GM18907 (cell line): ENCODE data around the gene SERGEF.

Experiments used
- ATAC-seq: cut with Tn5 transposase; IDR thresholded peaks from one replicate; pipeline ENCODE4 v1.9.1; 2021; ENCODE audit warnings: mild to moderate bottlenecking, moderate library complexity; ENCODE audit not compliant: unreplicated experiment

SERGEF gene

DNA sequence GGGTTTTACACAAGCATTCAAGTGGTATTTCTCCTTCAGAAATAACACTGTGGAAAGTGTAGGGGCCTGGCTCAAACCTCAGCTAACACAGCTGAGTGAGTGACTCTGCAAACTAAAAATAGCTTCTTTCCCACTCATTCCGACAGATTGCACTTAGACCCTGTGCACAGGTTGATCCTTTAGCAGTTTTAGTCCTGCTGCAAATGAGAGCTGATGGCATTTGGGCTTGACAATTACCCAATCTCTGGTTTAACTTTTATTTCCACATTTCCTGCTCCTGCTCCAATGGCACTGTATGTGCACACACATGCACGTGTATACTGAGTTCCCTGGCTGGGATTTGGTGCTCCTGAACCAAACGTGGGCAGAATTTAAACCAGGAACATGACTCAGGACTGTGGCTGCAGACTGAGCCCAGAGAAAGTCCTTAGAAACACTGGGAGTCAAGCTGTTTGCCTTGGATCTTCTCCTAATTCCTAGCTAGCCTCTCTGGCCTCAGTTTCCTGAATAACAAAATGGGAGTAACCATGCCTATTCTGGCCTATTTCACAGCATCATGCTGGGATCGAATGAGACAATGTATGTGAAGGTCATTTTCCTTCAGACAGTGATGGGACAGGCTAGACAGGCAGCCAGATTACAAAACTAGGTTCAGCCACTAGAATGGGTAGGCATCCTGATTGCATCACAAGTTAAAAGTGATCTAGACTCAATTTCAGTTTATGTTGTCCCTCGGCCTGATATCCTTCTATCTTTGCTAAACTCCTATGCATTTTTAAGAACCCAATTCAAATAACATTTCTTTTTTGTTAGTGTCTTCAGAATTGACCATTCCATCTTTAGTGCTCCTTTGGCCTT is 58.2 kb downstream of the SERGEF start:
- ATAC-seq: no peak

DNA sequence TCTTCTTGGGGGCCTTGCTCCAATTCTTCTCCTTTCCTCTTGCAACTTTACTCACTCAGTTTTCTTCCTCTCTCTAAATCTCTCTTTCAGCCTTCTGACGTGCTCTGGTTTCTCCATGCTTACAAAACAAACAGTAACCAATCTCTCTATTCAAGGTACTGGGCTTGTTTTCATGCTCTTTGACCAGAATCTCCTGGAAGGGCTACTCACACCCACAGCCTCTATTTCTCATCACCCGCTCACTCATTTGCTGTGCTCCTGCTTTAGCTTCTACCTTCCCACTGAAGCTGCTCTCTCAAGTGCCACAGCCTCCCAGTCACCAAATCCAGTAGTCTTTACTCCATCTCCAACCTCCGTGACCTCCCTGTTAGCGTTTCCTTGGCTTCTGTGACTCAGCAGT is 60.4 kb downstream of the SERGEF start:
- no peak for ATAC-seq

DNA sequence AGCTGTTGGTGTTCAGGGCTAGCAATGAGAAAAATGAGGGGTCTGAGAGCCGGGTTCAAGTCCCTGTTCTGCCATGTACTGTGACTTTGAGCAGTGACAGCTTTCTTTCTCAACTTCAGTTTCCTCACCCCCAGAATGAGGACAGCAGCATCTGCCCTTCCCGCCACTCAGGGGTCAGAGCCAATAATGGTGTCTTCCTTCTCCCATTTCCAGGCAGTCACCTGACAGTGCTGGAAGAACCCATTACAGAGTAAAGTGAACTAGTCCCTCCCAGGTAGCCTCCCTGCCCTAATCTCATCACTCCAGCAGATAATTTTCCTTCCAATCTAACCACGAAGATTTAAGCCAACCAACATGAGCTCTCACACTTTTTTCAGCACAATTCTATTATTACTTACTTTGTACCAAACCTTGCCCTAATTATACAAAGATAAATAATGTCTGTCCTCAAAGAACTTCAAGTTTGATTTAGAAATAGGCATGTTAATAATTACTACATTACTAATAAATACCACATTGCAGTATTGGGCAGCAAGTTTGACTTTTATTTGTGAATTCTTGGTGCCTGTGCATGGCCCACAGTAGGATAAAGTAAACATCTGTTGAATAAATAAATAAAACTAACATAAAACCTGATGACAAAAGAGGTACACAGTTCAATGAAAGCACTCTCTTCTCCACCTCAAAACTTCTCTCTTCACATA is 61.0 kb downstream of the SERGEF start:
- ATAC-seq: no peak

DNA sequence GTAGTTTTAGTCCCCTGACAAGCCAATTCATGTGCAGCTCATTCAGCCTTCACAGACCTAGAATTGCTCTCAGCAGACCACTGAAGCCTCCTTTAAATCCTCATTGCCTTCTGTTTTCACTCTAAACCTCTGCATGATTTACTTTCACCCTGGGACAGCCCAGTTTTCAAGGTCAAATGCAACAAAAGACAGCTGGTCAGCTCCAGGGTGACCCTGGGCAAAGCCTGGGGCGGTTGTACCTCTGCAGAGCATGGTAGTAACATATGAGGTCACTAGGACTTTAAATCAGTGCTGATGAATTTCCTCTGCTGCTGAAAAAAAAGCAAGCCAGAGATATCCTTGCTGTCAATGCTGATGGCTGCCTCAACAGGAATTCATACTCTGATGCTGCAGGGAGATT is 62.2 kb downstream of the SERGEF start:
- ATAC-seq: no peak

DNA sequence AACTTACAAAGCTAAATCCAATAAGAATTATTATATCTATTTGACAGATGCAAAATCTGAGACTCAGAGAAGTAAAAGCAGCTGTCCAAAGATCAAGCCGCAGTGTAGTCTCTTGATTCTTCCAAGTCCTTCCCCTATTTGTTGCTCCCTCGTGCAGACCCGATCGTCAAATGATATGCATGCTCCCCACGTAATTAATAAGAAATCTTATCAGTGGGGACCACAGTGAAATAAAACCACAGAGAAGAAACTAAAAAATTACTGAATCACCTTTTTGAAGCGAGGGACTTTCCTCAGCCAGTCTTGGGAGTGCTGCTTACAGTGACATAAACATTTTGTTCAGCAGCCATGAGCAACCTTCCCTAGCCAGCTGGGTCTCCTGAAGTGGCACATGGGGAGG is 64.6 kb downstream of the SERGEF start:
- ATAC-seq: no peak

DNA sequence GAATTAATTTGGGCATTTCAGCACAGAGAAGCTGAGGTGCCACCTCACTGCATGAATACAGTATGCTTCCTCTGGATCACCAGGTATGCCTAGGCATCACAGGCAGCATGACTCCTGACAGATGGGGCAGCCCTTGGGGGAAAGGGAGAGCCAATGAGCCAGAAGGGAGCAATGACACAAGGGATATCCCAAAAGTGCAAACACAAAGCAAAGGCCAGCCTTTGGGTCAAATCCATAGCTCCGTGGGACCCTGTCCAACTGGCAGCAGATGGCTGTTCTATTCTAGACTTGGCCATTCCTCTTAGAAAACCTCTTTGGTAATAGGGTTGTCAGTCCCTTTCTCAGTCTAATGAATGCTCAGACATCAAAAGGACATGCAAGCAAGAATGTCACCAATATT is 73.3 kb downstream of the SERGEF start:
- ATAC-seq: no peak

DNA sequence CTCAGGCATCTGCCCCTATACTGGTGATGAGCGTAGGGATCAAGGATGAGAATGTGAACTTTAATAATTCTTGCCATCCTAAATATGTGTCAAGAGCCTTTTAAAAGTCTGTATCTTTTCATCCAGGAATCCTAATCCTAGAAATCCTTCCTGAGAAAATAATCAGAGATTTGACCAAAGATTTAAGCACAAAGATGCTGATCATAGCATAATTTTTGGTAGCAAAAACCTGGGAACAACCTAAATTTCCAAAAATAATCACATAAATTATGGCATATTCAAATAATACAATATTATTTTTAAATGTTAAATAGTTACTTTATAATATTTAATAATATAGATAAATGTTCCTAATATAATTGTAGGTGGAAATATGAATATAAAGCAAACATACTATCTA is 76.1 kb downstream of the SERGEF start:
- no peak for ATAC-seq

DNA sequence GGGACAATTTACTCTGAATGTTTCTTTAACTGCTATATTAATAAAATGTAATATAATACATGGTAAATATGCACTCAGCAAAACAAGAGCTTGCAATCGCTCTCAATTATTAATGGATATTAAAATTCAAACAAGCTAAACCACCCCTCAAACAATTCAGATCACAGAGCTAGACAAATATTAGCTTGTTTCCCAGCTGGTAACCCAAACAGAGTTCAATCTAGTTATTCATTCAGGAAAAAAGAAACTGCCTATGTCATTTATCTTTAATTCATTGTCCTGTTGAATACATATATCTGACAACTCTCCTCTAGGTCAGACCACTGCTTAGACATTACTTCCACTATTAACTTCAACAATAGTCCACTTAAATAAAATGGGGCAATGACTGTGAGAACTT is 78.7 kb downstream of the SERGEF start:
- ATAC-seq: no peak

DNA sequence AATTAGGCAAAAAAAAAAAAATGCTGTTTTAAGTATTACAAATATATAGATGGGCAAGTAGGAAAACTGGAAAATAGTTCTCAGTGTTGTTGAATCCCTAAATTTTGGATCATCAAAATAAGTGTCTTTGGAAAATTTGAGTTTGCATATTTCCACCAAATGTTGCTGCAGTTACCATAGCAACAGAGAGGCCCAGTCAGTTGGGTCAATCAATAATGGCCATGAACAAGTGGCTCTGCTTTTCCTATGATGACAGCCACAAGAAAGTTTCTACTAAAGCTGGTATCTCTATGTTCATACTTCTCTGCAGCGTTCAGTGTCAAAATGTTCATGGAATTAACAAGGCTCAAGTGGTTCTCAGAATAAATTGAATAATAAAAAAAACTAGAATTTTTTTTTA is 79.1 kb downstream of the SERGEF start:
- no peak for ATAC-seq

DNA sequence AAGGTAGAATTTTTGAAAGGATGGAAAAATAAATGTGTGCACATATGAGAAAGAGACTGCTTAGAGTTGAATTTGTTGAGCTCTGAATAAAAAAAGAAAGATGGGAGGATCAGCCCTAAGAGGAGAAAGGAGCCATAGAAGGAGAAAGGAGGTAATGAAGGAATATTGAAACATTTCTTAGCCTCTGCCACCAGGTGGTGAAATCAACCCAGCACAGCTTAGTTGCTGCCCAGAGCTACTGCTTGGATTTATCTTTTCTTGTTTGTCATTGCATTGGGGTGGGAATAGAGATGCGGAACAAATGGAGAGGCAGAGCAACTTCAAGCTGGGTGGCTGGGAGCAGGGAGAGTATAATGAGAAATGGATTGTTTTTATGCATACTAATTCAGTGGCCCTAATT is 80.4 kb downstream of the SERGEF start:
- no peak for ATAC-seq

DNA sequence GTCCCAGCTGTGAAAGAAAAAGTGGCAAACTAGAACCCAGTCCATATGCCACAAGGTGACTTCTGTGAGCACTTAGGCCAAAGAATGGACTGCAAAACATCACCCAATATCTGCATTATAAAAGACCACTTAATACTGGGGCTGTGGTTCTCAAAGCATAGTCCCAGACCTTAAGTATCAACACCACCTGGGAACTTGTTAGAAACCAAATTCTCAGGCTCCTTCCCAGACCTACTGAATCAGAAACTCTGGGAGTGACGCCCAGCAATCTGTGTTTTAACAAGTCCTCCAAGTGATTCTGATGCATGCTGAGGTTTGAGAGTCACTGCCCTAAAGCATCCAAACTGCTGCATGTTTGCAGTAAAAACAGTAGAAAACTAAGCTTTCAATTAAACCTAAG is 81.3 kb downstream of the SERGEF start:
- no peak for ATAC-seq

DNA sequence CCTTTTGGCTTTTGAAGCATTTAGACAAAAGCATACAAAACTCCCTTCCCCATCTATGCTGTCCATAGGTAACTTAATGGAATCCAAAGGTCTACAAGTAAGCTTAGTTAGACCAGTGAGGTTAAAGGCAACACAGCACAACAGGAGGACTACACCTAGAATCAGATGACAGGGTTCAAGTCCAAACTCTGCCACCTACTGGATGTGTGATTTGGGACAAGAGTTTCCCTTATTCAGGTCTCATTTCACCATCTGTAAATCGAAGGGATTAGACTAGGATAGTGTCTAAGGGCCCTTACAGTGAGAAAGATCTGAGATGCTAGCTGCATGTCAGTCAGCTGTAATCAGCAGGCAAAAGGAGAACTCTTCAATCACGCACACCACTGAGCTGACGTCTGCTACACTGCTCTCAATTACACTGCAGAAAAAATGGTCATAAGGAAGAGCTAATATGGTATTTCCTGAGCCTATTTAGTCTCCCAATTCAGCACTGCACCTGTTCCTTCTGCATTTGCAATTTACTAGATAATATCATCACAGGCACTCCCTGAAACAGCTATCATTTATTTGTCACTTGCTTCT is 82.2 kb downstream of the SERGEF start:
- ATAC-seq: no peak

DNA sequence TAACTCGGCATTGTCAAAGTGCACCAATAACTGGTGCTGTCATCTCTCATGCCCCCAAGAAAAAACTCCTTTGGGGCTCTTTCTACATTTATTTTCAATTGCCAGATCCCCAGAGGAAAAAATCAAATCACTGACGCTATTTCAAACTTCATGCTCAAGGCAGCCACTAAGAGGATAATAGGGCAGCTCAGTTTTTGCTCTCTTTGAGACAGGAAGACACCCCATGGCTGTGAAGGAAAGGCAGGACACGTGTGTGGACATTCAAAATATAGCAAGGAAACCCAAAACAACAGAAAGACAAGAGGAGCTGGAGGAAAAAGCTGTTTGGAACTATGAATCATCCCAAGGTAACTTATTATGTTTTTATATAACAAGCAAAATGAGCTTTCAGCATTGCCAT is 83.7 kb downstream of the SERGEF start:
- ATAC-seq: no peak

DNA sequence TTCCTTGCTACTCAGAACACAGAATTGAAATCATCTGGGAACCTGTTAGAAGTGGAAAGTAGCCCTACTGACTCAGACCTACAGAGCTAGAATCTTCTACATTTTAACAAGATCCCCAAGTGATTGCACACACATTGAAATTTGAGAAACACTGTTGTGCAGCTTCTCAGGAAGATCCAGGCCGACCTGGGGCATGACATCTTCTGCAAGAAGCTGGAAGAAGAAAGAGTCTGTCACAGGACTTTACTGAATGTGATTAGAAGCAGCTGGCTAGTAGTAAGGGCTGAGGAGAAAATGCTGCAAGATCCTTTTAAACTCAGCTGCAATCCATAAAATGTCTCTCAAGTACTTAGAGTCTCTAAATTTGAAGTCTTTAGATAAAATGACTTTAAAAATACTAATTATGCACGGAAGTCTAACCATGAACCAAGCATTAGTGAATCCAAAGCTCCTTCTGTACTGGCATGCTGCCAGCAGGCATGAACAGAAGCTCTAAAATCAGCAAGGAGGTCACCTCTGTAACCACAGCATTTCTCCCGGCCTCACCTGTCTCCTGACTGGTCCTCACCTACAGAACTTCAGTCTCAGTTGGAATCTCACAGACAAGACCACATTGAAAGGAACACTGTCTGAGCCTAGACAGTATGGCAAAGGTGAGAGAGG is 85.0 kb downstream of the SERGEF start:
- ATAC-seq: no peak

DNA sequence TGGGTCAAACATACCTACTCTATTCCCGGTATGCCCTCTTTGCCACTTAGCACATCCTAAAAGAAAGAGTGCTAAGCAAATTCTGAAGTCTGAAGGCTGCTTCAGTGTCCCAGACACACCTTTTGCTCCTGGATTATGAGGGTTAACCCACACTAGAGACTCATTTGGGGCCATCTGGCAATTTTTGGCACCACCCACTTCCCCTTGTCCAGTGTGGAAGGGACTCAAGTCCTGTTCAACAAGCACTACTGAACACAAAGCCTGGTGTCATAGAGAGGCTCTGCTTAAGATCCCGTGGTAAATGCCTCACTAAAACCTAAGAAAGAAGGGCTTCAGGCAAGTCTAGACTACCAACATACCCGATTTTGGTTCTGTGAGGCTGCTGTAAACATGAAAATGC is 85.8 kb downstream of the SERGEF start:
- no peak for ATAC-seq

DNA sequence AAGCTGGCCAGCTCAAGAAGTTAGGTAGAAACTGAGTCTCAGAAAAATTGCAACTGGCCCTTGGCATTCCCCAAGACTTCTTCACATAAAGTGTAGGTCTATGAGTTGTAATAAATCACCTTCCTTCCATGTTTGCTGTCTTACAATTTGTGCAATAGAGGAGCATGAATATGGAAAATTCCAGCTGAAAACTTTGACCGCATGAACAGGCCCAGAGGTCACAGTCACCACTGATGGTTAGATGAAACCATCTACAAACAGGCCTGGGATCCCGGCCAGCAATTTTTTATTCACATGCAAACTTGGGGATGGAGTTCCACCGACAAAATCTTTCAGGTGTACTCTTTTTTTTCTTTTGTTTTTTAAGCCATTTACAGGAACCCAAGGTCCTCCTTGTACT is 88.1 kb downstream of the SERGEF start:
- ATAC-seq: no peak

DNA sequence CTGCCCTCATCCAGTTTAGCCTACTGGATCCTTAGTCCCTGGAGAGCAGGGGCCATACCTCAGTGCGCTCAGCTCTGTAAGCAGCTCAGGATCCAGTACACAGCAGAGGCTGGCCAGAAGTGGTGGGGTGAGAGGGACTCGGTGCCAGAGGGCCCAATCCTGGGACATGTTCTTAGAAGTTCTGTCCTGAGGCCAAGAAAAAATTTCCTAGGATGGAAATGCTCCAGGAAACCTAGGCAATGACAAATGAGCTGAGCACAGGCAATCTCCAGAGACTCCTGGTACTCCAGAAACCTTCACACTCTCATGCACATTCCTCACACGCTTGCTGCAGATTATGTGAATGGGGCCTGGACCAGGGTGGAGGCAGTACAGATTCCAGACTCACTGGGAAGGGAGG is 89.6 kb downstream of the SERGEF start:
- ATAC-seq: no peak

DNA sequence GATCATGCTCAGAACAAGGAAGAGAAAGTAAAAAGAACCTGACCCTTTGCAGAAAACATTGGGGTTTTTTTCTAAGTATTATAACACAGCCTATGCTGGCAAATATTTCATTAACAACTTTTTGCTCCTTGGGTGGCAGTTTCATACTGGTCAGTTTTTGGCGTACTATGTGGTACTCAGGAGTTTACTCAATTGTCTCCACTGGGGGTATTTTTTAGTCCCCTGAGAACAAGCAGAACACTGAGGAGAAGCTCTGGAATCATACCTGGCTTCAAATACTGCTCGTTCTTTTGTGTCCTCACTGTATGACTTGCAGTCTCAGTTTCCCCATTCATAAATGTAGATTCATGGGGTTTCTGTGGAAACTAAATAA is 90.4 kb downstream of the SERGEF start:
- no peak for ATAC-seq

DNA sequence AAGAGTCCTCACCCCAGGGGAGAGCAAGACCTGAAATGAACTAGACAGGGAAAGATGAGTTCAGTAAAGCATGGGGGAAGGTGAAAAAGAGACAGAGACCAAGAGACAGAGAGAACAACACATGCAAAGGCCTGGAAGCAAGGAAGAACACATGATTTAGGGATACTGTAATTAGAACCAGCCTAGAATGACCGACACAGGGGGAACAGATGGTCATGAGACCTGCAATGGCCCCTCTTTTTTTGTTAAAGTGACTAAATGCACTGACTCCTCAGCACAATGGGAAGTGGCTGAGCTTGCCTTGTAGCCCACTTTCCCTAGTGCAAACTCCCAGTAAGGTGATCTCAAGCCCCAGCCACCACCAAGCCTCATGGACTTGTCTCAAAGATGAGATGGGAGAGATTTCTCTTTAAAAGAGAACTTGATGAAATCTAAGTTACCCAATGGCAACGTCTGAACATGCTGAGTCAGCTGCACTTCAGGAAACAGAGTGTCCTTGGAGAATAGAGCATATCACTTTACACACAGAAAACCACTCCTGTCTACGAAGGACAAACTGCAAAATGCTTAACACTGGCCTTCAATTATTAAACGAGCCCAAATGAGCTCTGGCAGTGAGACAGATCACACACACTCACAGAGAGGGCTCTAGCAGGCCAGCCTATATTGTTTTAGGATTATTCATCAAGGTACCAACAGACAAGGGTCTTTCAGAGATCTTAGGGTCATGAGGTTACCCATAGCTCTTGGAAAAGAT is 91.0 kb downstream of the SERGEF start:
- no peak for ATAC-seq

DNA sequence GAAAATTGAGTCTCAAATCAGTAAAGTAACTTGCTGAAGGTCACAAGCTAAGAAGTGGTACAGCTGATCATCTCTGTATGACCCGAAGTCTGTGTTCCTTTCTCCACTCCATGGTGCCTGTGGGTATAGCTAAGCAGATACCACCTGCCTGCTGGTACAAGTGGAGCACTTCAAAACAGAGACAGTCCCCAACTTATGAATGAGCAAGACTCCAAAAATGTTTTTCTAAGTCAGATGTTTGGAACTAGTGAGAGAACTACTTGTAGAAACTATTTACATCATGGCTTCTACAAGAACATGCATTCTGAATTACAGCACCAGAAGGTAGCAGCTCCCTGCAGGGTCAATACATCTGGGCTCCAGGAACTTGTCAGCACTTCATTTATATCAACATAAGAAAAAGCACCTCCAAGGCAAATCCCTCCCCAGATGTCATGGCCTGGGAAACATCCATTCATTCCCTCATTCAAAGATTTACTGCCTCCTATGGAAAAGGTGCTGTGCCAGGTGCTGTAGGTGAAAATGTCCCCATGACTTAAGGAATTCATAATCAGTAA is 94.7 kb downstream of the SERGEF start:
- ATAC-seq: no peak

DNA sequence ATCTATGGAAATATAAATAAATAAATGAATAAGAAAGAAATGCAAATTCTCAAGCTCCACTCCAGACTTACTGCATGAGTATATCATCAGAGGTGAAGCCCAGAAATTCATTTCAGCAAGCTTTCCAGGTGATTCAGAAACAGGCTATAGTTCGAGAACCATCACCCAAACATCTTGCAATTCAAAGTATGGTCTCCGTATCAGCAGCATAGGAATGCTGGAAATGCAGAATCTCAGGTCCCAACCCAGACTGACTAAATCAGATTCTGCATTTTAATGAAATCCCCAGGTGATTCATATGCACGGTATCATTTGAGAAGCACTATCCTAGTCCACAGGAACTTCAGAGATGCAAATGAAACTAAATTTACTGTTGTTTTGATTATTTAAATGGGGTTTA is 95.3 kb downstream of the SERGEF start:
- no peak for ATAC-seq
